A549 (cell line): Measurements from ENCODE around the gene PRSS56. TPM values are rescaled to one million over a fixed set of nuclear protein-coding genes. Genes with fewer than 3 reads are reported as not detected.

Experiments used
- ATAC-seq, 2 experiments: fragments of 200-7000 bp in 1 of 2; fragments of >200 bp in 1 of 2; cut with Nextera tagmentation in 1 of 2; cut with Tn5 transposase in 1 of 2; 3 replicates each; pipeline versions ENCODE4 v1.8.0 to v1.9.1; 2018 to 2020; ENCODE audit warnings: mild to moderate bottlenecking in 1 of 2, moderate library complexity in 1 of 2
- CTCF ChIA-PET: fragments of 300-600 bp; sonication (Branson Sonifier 250); formaldehyde crosslinking; extraction: SDS; loops from one replicate; lab custom pipeline; 2021; ENCODE audit warnings: antibody characterized with exemption, inconsistent platforms; lab: Yijun Ruan, JAX
- POLR2A ChIA-PET: fragments of 350-600 bp; formaldehyde crosslinking; extraction: SDS; loops from one replicate; lab custom pipeline; 2021; ENCODE audit warnings: antibody characterized with exemption, inconsistent platforms; lab: Yijun Ruan, JAX
- DNase-seq, 2 experiments: peaks; one replicate each; pipeline versions ENCODE4 v3.0.0 to v3.0.0-alpha.2; 2011 to 2016; ENCODE audit warnings: low read depth in 1 of 2, low spot score in 1 of 2
- FAIRE-seq: peaks from 2 replicates; lab custom pipeline; 2011; peaks lifted over from hg19 to GRCh38; lab: Jason Lieb, UNC
- H3K27ac ChIP-seq, 2 experiments: fragments of >200 bp; sonication (Bioruptor Twin); formaldehyde crosslinking; 3 replicates each; pipeline ENCODE4 v1.5.1; 2016 to 2017
- H3K4me1 ChIP-seq: fragments of >200 bp; sonication (Bioruptor Twin); formaldehyde crosslinking; 3 replicates; pipeline ENCODE4 v1.6.1; 2016
- H3K4me2 ChIP-seq: fragments of >200 bp; sonication (Bioruptor Twin); formaldehyde crosslinking; 3 replicates; pipeline ENCODE4 v1.6.1; 2016
- H3K4me3 ChIP-seq: fragments of >200 bp; sonication (Bioruptor Twin); formaldehyde crosslinking; 3 replicates; pipeline ENCODE4 v1.5.1; 2016
- H3K9me3 ChIP-seq: fragments of >200 bp; sonication (Bioruptor Twin); formaldehyde crosslinking; 3 replicates; pipeline ENCODE4 v1.6.1; 2016
- CBX8 ChIP-seq: fragments of 200-600 bp; sonication (generic); IDR thresholded peaks from 2 replicates; pipeline ENCODE4 v1.6.1; 2016
- CHD2 ChIP-seq: fragments of 150-350 bp; IDR thresholded peaks from 2 replicates; pipeline ENCODE4 v1.6.1; 2014; ENCODE audit warnings: low read length; ENCODE audit not compliant: partially characterized antibody
- FOSL2 ChIP-seq, 2 experiments: fragments of 450-650 bp in 1 of 2; fragments of >200 bp in 1 of 2; sonication (Bioruptor Twin) in 1 of 2; formaldehyde crosslinking; IDR thresholded peaks; 2 replicates each; pipeline versions ENCODE4 v1.5.0 to v1.6.1; 2016 to 2020; ENCODE audit warnings: mild to moderate bottlenecking in 1 of 2, moderate library complexity in 1 of 2
- GATA3 ChIP-seq: IDR thresholded peaks from 2 replicates; pipeline ENCODE4 v1.6.1; 2012; ENCODE audit warnings: borderline replicate concordance
- HMGXB4 ChIP-seq: fragments of 250-450 bp; sonication (Bioruptor Pico); IDR thresholded peaks from 2 replicates; pipeline ENCODE4 v1.5.0; 2021; ENCODE audit warnings: mild to moderate bottlenecking, moderate library complexity, borderline replicate concordance
- HOXA7 ChIP-seq: fragments of 250-450 bp; sonication (Bioruptor Pico); IDR thresholded peaks from 2 replicates; pipeline ENCODE4 v1.5.0; 2020; ENCODE audit warnings: mild to moderate bottlenecking, moderate library complexity
- HOXB13 ChIP-seq: fragments of 250-450 bp; sonication (Bioruptor Pico); IDR thresholded peaks from 2 replicates; pipeline ENCODE4 v1.5.0; 2020; ENCODE audit warnings: low read depth, mild to moderate bottlenecking, moderate library complexity
- MAFK ChIP-seq: fragments of 450-650 bp; IDR thresholded peaks from 2 replicates; pipeline ENCODE4 v1.6.1; 2014; ENCODE audit not compliant: partially characterized antibody
- MAZ ChIP-seq: fragments of 150-350 bp; IDR thresholded peaks from 2 replicates; pipeline ENCODE4 v1.6.1; 2014; ENCODE audit warnings: antibody characterized with exemption, low read depth, low read length, borderline replicate concordance
- NPAS2 ChIP-seq: fragments of 250-450 bp; sonication (Bioruptor Pico); IDR thresholded peaks from 2 replicates; pipeline ENCODE4 v1.8.0; 2022; ENCODE audit warnings: mild to moderate bottlenecking, moderate library complexity, borderline replicate concordance
- POLR2AphosphoS2 ChIP-seq: conservative IDR thresholded peaks from 2 replicates; pipeline ENCODE4 v1.6.1; 2012; ENCODE audit warnings: low read length, improper control_type of control experiment, inconsistent platforms
- RARB ChIP-seq: fragments of 250-450 bp; sonication (Bioruptor Pico); IDR thresholded peaks from 2 replicates; pipeline ENCODE4 v1.8.0; 2021; ENCODE audit warnings: mild to moderate bottlenecking, moderate library complexity
- RCOR1 ChIP-seq: fragments of 150-350 bp; IDR thresholded peaks from 2 replicates; pipeline ENCODE4 v1.6.1; 2014; ENCODE audit warnings: antibody characterized with exemption, low read length, low read depth
- RNF2 ChIP-seq: fragments of 200-600 bp; sonication (generic); IDR thresholded peaks from 2 replicates; pipeline ENCODE4 v1.6.1; 2016; ENCODE audit warnings: low read depth, mild to moderate bottlenecking, antibody characterized with exemption, moderate library complexity, borderline replicate concordance
- TP53 ChIP-seq: fragments of 250-450 bp; sonication (Bioruptor Pico); IDR thresholded peaks from 2 replicates; pipeline ENCODE4 v1.5.0; 2021; ENCODE audit warnings: mild to moderate bottlenecking, moderate library complexity
- ZNF302 ChIP-seq: fragments of 250-450 bp; sonication (Bioruptor Pico); IDR thresholded peaks from 2 replicates; pipeline ENCODE4 v1.9.0; 2021; ENCODE audit warnings: inconsistent platforms, mild to moderate bottlenecking, moderate library complexity
- ZSCAN20 ChIP-seq: fragments of 250-450 bp; sonication (Bioruptor Pico); IDR thresholded peaks from 2 replicates; pipeline ENCODE4 v1.8.0; 2022; ENCODE audit warnings: mild to moderate bottlenecking, moderate library complexity
- WGBS: methylation state at CpG from one replicate; pipeline ENCODE4 v1.1.6; 2017; ENCODE audit errors: missing lambda C conversion rate; 5-methylcytosine and 5-hydroxymethylcytosine counted together
- polyA plus RNA-seq, 4 experiments: library from polyadenylated mRNA; depleted of rRNA in 3 of 4; stranded (reverse); fragments of >200 nt; fragmentation: RNase III in 1 of 4; extraction: RNeasy Plus Mini Kit Qiagen cat#74134 plus additional on column Dnase treatment in 1 of 4; gene quantifications; 2 replicates in 3 of 4; 3 replicates in 1 of 4; pipeline ENCODE4 v1.2.3, GENCODE V29; 2011 to 2017
- TF ChIP-seq, protein P1 (sequence below): IDR thresholded peaks from 2 replicates; pipeline ENCODE4 v1.6.1; 2012; ENCODE audit warnings: low read depth, borderline replicate concordance
- TF ChIP-seq, protein P2 (sequence below): fragments of >200 bp; sonication (Bioruptor Twin); formaldehyde crosslinking; IDR thresholded peaks from 3 replicates; pipeline ENCODE4 v1.6.1; 2016
- TF ChIP-seq, protein P3 (sequence below): fragments of 250-450 bp; sonication (Bioruptor Pico); IDR thresholded peaks from 2 replicates; pipeline ENCODE4 v1.5.0; 2020; ENCODE audit warnings: low read depth, mild to moderate bottlenecking, moderate library complexity
- TF ChIP-seq, protein P4 (sequence below): IDR thresholded peaks from 2 replicates; pipeline ENCODE4 v1.6.1; 2012

PRSS56 gene
- polyA plus RNA-seq, 2 of the 4 experiments (the other 2 are of a cell fraction) = not detected

DNA sequence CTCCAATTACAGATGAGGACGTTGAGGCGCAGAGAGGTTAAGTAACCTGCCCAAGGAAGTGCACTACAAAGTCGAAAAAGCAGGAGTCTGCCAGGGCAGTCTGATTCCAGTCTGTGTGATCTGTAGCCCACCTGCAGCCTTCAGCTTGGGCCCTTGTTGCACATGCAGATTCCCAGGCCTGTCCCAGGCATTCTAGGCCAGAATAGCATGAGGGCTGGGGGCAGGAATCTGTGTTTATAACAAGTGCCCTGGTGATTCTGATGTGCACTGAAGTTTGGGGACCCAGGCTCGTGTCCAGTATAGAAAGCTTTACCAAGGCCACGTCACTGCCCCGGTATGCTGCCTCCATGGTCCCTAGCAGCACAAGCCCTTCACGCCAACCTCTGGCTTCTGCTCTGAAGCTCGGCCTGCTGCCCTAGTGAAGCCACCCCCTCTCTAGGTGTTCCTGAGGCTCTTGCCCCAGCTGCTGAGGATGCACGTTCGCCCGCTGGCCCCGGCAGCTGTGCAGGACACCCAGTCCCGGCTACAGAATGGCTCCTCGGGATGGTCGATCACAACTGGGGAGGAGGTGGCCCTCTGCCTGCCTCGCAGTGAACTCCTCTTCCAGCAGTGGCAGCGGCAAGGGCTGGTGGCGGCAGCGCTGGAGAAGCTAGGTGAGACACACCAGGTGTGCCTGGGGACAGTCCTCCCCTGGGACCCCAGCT is 23.9 kb downstream of the PRSS56 start:
- WGBS = 91% methylated on average over 18 of the region's 19 CpGs
- DNase-seq = no peak
- Histone ChIP-seq H3K27ac (no peak overlapping the region), H3K9me3 (no peaks in the 10 kb centered on the region), H3K4me3 (no peak overlapping the region), H3K4me1 (no peaks in the 10 kb centered on the region), H3K4me2 (no peak overlapping the region)
- no peak for FAIRE-seq
- ChIA-PET CTCF (interaction anchor here (0.7 kb wide), 1 partner anchor 22 kb away, joined by 3 read pairs; no protein-coding TSS in a partner anchor), POLR2A (no interaction called here)
- no peak for ATAC-seq
- TF ChIP-seq RARB (CRISPR knock-in tag) (no peak), HOXB13 (CRISPR knock-in tag) (no peak)

DNA sequence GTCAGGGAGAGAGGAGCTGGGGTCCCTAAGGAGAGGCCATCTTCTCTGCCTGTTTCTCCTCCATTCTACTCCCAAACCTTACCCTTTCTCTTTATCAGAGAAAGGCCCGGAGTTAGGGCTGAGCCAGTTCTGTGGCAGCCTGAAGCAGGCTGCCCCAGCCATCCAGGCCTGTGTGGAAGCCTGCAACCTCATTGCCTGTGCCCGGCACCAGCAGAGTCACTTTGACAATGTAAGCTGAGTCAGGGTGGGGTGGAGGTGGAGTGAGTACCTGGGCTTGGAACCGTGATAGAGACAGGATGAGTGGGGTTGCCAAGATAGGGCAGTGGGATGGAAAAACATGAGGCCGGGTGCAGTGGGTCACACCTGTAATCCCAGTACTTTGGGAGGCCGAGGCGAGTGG is 24.5 kb downstream of the PRSS56 start:
- no peak overlapping the region for H3K4me3 ChIP-seq
- FAIRE-seq (no peak), ATAC-seq (no peak), DNase-seq (no peak)
- no peak overlapping the region for H3K27ac ChIP-seq
- WGBS = 90% methylated on average over 6 of the region's 6 CpGs
- ChIA-PET POLR2A (no interaction called here), CTCF (interaction anchor here (0.7 kb wide), 1 partner anchor 23 kb away, joined by 3 read pairs; no protein-coding TSS in a partner anchor)
- H3K4me1 ChIP-seq = no peaks in the 10 kb centered on the region
- TF ChIP-seq, protein P1, sequence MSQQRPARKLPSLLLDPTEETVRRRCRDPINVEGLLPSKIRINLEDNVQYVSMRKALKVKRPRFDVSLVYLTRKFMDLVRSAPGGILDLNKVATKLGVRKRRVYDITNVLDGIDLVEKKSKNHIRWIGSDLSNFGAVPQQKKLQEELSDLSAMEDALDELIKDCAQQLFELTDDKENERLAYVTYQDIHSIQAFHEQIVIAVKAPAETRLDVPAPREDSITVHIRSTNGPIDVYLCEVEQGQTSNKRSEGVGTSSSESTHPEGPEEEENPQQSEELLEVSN = no peak
- TF ChIP-seq POLR2AphosphoS2 = no peak
- TF ChIP-seq RNF2 = no peak
- no peak for TF ChIP-seq MAFK
- TF ChIP-seq, protein P2, sequence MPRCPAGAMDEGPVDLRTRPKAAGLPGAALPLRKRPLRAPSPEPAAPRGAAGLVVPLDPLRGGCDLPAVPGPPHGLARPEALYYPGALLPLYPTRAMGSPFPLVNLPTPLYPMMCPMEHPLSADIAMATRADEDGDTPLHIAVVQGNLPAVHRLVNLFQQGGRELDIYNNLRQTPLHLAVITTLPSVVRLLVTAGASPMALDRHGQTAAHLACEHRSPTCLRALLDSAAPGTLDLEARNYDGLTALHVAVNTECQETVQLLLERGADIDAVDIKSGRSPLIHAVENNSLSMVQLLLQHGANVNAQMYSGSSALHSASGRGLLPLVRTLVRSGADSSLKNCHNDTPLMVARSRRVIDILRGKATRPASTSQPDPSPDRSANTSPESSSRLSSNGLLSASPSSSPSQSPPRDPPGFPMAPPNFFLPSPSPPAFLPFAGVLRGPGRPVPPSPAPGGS = no peak
- TF ChIP-seq CBX8 = no peak
- no peak for TF ChIP-seq ZSCAN20 (CRISPR knock-in tag)
- TF ChIP-seq NPAS2 (CRISPR knock-in tag) = no peak
- TF ChIP-seq MAZ = no peak
- TF ChIP-seq FOSL2 (IDR thresholded peaks at IDR 0.05) = no peak
- no peak for TF ChIP-seq FOSL2 (CRISPR knock-in tag; IDR thresholded peaks at IDR 0.05)
- TF ChIP-seq ZNF302 = no peak
- TF ChIP-seq RCOR1 = no peak
- no peak for TF ChIP-seq CHD2
- H3K4me2 ChIP-seq = no peak overlapping the region
- H3K9me3 ChIP-seq = no peaks in the 10 kb centered on the region

DNA sequence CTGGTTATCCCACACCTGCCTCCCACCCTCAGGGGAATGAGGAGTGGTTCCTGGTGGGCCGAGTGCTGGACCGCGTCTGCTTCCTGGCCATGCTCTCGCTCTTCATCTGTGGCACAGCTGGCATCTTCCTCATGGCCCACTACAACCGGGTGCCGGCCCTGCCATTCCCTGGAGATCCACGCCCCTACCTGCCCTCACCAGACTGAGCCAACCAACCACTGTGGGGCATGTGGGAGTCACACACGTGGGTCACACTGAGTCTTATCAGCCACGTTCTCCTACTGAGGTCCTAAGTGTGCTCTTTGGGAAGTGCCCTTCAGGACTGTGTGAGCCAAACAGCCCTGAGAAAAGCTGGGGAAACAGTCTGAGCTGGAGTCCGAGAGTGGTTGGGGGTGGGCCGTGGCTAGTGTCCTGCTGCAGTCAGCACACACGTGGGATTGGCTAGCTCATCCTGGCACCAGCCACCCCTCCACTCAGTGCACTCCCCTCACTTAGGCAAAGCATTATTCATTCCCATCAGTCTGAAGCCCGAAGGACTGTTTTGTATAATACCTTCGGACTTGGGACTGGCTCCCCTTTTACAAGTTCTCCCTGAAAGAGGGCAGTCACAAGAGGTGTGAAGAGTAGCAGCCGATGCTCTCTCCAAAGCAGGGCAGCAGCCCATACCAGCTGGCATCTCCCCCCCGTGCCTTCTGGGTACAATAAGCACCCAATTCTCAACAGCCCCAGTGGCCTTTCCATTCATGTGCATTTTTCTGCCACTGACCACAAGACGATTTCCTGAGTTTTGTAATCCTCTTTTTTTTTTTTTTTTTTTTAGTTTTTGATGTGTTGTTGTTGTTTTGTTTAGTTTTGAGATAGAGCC is 25.6 kb downstream of the PRSS56 start:
- 91% methylated on average over 17 of the region's 17 CpGs for WGBS
- DNase-seq = no peak
- Histone ChIP-seq H3K9me3 (no peaks in the 10 kb centered on the region), H3K27ac (no peak overlapping the region), H3K4me1 (no peaks in the 10 kb centered on the region), H3K4me2 (no peak overlapping the region), H3K4me3 (no peak overlapping the region)
- no peak for FAIRE-seq
- POLR2A ChIA-PET = no interaction called here
- no peak for ATAC-seq
- CTCF ChIA-PET = interaction anchor here (1.0 to 2.0 kb wide), 3 partner anchors 8 to 23 kb away, joined by 3 to 5 read pairs (median 3); no protein-coding TSS in a partner anchor
- TF ChIP-seq, protein P3, sequence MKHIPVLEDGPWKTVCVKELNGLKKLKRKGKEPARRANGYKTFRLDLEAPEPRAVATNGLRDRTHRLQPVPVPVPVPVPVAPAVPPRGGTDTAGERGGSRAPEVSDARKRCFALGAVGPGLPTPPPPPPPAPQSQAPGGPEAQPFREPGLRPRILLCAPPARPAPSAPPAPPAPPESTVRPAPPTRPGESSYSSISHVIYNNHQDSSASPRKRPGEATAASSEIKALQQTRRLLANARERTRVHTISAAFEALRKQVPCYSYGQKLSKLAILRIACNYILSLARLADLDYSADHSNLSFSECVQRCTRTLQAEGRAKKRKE (CRISPR knock-in tag) = no peak
- TF ChIP-seq CHD2 (no peak), MAZ (no peak), TP53 (CRISPR knock-in tag) (no peak), GATA3 (no peak), HMGXB4 (CRISPR knock-in tag) (no peak), MAFK (no peak), NPAS2 (CRISPR knock-in tag) (no peak), HOXB13 (CRISPR knock-in tag) (no peak), HOXA7 (CRISPR knock-in tag) (no peak)
- TF ChIP-seq, protein P2 = no peak
- TF ChIP-seq, protein P4, sequence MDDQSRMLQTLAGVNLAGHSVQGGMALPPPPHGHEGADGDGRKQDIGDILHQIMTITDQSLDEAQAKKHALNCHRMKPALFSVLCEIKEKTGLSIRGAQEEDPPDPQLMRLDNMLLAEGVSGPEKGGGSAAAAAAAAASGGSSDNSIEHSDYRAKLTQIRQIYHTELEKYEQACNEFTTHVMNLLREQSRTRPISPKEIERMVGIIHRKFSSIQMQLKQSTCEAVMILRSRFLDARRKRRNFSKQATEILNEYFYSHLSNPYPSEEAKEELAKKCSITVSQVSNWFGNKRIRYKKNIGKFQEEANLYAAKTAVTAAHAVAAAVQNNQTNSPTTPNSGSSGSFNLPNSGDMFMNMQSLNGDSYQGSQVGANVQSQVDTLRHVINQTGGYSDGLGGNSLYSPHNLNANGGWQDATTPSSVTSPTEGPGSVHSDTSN = no peak
